GM20431 (cell line): ENCODE results near the gene GDA.

Experiments used
- in situ Hi-C: fragments of 300-500 bp; cut with MseI, MboI; formaldehyde crosslinking; loops from one replicate; pipeline ENCODE4 v1.15.0; 2020; ENCODE audit warnings: low sequenced_read_pairs; ENCODE audit not compliant: unreplicated experiment

The GDA gene

DNA sequence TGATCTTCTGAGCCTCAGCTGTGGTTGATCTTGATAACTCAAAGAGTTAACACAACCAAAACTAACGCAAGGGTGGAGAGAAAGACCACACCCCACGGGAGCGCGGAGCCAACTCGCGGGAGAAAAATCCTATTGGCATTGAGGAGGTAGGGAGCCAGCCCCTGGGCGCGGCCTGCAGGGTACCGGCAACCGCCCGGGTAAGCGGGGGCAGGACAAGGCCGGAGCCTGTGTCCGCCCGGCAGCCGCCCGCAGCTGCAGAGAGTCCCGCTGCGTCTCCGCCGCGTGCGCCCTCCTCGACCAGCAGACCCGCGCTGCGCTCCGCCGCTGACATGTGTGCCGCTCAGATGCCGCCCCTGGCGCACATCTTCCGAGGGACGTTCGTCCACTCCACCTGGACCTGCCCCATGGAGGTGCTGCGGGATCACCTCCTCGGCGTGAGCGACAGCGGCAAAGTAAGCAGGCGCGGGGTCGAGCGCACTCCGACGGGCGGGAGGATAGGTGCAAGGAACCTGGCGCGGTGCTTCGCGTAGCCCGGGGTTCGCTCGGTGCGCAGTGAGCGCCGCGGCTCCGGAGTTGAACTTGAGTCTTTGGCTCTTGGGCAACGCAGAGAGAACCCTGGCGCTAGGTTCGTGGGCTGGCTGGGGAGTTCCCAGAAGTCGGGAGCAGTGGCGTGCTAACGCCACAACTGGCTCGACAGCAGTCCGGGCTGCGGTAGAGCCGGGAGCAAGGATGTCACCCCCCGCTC lies at the start of gene GDA:
TSS of gene GDA (plus strand) at position 210 of the 745 bp plus-strand sequence. CDS start at position 330, 120 bp downstream.
- in situ Hi-C loops, result no loop called here

DNA sequence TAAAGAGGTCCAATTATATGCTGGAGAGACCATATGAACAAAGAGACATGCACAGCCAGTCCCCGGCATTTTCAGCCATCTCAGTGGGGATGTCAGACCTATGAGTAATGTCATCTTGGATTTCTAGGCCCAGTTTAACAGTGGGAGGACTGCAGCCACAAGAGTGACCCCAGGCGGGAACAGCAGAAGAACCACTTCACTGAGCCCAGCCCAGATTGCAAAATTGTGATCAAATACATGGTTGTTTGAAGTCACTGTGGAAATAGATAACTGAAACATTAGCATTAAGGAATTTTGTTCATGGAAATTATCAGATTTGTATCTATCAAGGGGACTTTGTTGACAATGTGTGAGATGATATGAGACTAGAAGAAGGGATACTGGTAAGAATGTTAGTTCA lies 46.7 kb upstream of the GDA start:
- in situ Hi-C loops, result no loop called here

DNA sequence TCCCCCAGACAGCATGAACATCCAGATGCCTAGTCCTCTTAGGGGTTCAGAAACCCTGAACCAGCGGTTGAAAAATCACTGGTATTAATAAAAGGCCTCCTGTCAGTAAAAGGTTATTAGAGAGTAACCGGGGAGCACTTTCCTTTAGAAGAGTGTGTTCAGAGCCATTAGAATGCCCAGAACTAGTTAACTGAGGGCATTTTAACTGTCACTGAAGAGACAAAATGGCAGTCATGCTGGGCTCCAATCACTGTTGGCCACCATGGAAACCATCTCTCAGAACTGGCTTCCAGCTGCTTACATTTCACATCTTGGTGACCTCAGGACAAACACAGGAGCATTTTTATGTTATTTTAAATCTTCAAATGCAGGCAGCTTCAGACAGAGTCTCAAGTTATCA lies 36.2 kb upstream of the GDA start:
- in situ Hi-C loops, result no loop called here

DNA sequence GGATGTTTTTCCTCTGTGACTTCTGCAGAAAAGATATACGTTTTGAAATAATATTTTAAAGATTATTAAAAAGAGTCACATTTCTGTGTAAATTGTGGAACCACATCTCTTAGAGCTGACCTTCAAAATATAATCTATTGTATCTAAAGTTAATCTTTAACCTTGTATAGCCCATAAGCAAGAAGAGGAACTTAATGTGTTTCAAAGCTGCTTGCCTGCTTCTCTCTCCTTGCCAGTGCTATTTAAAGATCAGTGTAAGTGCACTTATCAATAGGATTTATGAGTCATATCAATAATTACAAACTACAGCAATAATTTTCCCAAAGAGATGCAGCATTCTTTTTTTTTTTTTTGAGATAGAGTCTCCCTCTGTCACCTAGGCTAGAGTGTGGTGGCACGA lies 29.4 kb upstream of the GDA start:
- in situ Hi-C loops, result no loop called here

DNA sequence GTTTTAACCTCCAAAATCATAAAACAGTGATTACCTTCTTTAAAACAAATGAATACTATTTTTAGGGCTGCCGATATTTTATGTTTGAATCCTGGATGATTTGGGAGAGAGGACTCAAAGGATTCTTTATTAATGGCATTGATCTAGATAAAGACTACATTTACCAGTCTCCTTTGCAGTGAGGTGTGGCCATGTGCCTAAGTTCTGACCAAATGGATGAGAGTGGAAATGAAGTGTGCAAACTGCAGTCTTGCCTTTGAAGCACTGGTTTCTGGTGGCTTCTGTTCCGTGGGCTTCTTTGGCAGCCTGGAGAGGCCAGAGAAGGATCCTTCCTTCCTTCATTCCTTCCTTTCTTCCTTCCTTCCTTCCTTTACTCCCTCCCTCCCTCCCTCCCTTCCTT lies 24.3 kb upstream of the GDA start:
- in situ Hi-C loops, result no loop called here

DNA sequence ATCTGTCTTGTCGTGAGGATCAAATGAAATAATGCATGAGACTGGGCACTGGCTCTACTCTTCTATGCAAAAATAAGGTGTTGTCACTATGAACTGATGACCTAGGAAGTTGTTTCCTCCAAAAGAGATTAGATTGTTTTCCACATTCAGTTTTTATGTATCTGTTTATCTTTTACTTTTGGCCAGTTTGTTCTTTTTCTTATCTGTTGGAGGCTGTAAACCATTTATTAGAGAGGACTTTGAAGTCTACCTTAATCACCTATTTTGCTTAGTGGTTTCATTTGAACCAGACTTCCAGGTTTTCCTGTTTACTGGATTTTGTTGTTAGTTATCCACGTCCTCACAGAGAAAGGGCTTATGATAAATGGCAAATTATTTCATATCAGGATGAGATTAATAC lies 21.5 kb upstream of the GDA start:
- in situ Hi-C loops, result no loop called here

DNA sequence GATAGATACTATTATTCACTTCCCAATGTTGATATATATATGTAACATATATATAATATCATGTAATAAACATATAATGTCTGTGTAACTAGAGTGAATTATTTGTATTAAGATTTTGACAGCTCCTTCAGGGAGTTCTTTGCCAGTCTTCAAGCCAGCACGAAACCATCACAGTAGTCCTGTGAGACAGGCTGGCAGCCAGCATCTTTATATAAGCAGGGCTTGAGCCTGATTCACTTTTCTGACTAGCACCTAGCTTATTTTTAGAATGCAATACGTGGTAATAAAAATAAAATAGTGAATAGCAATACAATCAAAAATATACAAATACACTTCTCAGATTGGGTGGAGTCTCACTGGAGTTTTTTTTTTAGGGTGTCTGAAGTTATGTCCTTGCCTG lies 20.7 kb upstream of the GDA start:
- in situ Hi-C loops, result no loop called here

DNA sequence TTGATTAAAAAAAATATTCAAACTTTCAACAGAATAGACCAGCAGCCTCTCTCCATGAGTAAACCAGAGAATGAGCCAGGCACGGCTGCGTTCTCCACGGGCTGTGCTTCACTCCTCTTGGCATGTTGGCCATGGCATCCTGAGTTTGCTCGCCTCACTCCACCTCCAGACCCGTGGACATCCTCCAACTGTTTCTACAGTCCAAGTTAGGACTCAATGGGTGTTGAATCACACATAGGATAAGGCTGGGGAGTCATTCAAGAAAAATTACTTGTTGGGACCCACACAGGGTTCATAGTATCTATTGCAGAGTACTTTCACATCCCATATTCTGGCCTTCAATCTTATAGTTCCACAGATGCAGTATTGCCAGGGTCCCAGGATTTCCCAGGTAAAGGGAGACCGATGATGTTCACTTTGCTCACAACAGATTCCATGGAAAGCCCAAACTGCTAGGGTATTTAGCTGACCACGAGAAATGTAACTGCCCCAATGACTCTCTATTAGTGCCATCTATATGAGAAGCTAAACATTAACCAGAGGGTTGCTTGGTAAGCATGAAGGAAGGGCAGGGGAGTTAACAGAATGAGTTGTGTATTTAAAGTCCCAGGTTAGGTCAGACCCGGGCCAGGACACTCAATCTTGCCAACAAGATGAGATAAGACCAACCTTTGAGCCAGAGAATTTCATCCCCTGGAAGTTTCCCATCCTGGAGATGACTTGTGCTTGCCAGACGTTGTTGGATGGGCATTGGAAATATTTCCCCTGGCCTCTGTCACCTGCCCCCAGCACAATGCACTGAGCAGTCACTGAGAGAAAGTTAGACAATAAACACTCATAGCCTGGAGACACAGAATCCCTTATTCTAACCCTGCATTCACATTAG lies 19.7 kb upstream of the GDA start:
- in situ Hi-C loops, result no loop called here

DNA sequence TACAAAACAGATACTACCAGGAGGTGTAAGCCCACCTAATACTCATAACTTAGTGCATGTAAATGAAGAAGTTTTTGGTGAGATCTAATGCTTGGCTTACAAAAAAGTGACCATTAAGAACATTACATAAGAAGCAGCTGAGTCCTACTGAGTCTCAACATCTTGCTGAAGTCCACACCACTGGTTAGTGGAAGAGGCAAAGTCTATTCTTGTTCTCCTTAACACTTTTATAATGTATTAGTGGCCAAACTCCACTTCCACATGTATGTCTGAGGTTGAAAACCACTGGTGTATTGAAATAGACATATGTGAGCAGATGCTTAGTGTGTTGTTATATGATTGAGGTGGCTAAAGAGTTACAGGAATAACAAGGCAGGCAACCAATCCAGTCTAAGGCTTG lies 18.9 kb upstream of the GDA start:
- in situ Hi-C loops, result no loop called here

DNA sequence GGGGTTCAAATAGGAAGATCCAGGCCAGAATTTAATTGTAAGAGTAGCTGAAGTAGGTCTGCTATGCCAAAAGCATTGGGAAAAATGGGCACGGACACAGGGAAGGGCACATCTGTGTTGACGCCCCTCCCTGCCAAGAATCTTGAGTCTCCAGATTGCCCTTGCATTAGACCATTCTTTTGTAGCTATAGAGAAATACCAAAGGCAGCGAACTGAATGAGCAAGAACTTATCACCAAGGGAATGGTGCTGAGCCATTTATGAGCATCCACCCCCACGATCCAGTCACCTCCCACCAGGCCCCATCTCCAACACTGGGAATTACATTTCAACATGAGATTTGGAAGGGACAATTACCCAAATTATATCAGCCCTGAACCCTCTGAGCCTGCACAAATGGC lies 18.0 kb upstream of the GDA start:
- in situ Hi-C loops, result no loop called here

DNA sequence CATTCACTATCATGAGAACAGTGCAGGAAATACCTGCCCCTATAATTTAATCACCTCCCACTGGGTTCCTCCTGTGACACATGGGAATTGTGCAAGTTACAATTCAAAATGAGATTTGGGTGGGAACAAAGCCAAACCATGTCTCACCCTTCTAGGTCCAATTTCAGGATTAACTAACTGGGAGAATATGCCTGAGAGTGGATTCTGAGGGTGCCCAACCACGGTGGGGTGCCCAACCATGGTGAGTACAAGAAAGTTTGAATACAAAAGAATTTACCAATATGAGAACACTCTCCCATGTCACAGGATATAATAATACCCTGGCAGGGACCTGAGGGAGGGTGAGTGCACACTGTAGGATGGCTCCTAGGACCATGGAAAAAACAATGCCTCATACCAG lies 17.2 kb upstream of the GDA start:
- in situ Hi-C loops, result no loop called here

DNA sequence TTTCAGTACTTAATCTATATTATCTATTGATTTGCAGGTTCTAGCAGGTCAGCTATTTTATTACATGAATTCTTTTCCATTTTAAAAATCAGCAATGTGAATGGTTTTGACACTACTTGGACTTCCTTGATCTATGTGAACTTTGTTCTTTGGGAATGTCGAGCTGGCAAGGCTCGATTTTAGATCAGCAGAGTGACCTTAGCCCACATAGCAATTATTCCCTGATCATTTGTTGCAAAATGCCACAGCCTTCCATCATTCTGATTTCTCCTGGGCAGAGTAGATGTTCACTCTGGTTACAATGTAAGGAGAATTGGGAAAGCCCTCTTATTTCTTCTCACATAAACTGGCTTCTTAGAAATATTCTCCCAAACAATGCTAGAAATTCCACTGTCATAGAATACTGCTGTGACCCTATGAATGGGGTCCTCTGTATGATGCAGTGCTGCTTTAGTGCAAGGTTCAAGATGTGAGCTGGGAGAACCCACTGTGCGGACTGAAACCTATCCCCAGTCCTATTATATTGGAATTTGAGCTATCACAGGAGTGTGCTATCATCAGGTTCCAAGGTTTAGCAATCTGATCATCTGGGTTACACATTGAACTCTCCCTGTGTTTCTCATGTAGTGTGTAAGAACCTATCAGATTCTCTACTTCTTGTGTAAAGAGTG lies 15.7 kb upstream of the GDA start:
- in situ Hi-C loops, result no loop called here

DNA sequence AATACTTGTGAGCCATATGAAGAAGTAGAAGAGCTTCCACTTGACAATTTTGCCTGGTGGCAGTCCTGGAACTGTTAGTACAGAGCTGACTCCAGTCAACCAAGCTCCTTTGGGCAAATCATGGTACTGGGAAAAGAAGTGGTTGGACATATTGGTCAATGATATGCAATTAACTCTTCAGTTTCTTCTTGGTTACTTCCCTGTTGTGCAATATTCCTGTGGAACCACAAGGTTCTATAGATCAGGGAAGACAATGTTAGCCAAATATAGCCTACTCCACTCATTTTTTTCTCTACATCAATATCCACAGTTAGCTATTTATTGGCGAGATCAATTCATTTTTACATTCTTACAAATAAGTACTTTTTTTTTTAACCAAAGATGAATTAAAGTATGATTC lies 14.4 kb upstream of the GDA start:
- in situ Hi-C loops, result no loop called here

DNA sequence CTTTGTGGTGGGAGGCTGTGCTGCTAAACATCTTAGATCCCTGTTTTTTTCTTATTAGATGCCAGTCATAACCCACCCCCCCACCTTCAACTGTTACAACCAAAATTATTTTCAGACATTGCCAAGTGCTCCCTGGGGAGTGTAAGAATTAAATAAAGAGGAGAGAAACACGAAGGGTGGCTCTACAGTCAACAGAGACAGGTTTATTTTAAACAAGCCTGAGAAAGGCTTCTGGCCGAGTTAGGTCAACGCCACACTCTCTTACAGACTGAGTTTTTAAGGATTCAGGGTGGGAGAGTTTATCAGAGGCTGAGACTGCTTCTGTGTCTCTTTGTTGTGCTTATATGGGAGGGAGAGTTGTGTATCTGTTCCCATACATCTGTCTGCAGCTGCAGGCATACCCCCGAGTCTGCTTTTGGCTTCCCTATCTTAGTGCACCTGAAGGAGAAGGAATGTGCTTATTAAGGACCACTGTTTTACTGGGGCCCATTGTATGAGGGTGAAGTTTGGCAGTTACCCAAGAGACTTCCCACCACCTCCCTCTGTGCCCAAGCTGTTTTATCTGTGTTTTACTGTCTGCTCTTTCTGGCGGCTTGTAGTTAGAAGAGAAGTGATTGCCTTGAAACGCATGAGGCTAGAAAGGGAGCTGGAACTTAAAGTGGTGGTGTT lies 11.4 kb upstream of the GDA start:
- in situ Hi-C loops, result no loop called here

DNA sequence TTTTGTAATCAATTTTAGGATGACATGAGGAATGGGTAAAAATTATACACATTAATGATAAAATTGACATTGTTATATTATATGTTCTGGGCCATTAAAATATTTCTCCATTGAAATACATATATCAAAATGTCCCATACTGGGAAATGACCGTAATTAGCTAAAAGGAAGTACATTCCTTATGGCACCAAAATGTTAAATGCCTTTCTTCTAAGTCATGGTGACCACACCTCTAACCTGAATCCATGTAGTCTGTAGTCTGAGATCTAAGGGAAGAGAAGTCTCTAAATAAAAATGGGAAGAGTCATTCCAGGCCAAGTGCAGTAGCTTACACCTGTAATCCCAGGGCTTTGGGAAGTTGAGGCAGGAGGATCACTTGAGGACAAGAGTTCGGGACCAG lies 10.0 kb upstream of the GDA start:
- in situ Hi-C loops, result no loop called here

DNA sequence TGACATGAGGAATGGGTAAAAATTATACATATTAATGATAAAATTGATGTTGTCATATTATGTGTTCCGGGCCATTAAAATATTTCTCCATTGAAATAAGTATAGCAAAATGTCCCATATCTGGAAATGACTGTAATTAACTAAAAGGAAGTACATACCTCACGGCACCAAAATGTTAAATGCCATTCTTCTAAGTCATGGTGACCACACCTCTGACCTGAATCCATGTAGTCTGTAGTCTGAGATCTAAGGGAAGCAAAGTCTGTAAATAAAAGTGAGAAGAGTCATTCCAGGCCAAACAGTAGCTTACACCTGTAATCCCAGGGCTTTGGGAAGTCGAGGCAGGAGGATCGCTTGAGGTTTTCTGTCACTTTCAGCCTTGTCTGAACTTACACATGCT lies 8.7 kb upstream of the GDA start:
- in situ Hi-C loops, result no loop called here

DNA sequence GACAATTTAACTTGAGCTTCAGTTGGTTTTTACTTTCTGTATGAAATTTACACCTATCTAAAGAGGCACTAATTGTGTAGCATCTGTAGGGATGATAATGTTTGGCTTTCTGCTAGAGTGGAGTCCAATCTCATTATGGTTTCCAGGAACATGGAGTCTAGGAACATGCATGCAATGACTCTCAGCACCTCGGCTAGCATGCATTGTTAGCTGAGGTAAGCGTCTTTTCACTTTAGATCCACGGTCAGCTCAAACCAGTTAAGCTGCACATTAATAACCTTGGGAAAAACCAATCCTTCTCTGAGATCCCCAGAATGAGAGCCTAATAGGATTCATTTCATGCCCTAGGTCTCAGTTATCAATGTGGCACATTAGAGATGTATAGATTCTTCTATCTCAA lies 7.8 kb upstream of the GDA start:
- in situ Hi-C loops, result no loop called here

DNA sequence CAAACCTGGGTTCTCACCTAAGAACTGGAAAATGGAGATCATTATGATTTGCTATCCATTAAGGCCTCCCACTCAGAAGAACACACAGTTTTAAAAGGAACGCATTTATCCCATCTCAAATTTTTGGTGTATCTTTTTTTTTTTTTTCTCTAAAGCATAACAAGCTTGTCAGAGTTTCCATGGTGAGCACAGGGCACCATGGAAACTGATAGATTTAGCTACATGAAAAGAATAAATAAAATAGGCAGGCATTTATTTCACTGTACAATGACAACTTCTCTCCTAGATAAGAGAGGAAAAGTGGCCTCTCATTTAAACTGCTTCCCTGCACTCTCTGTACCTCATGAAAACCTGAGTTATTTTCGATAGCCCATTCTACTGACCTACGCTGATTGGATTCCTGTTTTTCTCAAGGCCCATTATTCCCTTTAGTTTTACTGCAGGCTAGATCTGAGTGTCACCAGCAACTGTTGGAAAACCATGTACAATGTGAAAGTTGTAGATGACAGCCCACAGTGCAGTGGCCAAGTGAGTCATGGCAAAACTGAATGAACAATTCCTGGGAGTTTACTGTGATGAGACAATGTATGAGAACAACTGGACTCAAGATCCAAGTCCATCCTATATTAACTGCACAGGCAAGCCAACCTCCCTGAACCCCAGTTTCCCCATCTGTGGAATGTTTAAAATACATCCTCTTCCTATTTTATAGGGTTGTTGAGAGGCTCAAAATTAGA lies 4.3 kb upstream of the GDA start:
- in situ Hi-C loops, result no loop called here

DNA sequence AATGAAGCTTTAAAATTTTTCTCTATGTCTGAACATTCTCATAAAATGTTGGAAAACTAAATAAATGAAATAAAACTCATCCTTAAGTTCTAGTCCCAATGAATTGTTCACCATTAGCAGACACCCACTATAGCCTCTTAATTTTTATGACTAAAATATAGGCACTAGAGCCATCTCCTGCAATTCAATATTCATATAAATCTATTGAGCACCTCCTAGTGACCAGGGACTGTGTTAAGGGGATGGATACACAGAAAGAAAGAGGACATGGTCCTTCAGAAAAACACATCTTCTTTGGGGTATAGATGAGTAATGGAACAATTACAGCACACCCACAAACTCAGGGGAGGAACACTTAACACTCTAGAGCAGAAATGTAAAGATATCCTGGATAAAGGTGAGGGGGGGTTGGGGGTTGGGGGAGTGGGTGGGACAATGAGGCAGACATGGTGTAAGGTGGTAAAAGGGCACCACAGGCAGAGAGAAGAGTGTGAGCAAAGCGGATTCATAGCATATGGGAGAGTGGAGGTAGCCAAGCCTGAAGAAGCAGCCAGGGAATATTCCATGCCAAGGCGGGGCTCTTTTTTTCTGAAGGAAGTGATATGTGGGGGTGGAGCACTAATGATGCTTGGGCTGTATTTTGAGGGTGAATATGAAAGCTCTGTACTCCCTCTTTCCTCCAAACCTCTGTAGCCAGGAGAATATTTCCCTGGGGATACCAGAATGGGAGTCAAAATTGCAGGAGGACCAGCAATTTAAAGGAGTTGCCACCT lies 3.3 kb upstream of the GDA start:
- in situ Hi-C loops, result no loop called here
